H1 (cell line): Measurements from ENCODE around the gene ATP1A3. TPM values are rescaled to one million over a fixed set of nuclear protein-coding genes. Genes with fewer than 3 reads are reported as not detected.
A peak's percentile ranks its signal among the peaks of the same experiment; 100 is the strongest.

Source experiments
- CTCF ChIA-PET: fragments of 300-600 bp; sonication (Branson Sonifier 250); formaldehyde crosslinking; loops from one replicate; lab custom pipeline; 2021; ENCODE audit not compliant: partially characterized antibody; lab: Charles Lee
- POLR2A ChIA-PET: fragments of 300-600 bp; sonication (Branson Sonifier 250); formaldehyde crosslinking; loops from one replicate; lab custom pipeline; 2021; ENCODE audit warnings: inconsistent platforms; ENCODE audit not compliant: partially characterized antibody; lab: Charles Lee
- DNase-seq, 2 experiments: peaks; one replicate each; pipeline versions ENCODE4 v3.0.0 to v3.0.0-alpha.2; 2010 to 2022; ENCODE audit warnings: low spot score in 2 of 2, low read depth in 1 of 2, mixed read lengths in 1 of 2
- FAIRE-seq: peaks from 2 replicates; lab custom pipeline; 2011; peaks lifted over from hg19 to GRCh38; lab: Jason Lieb, UNC
- H2AFZ ChIP-seq: 2 replicates; pipeline ENCODE4 v1.8.1; 2012; ENCODE audit warnings: low read length, inconsistent platforms
- H2AK5ac ChIP-seq: 2 replicates; pipeline ENCODE4 v1.6.1; 2013; ENCODE audit warnings: low read depth, low read length
- H2BK120ac ChIP-seq: replicated peaks from 2 replicates; pipeline ENCODE3; 2013; ENCODE audit warnings: low read depth, low read length, inconsistent platforms
- H2BK12ac ChIP-seq: 2 replicates; pipeline ENCODE4 v1.6.1; 2013; ENCODE audit warnings: low read depth, low read length
- H2BK15ac ChIP-seq: 2 replicates; pipeline ENCODE4 v1.6.1; 2013; ENCODE audit warnings: low read length
- H2BK20ac ChIP-seq: 2 replicates; pipeline ENCODE4 v1.6.1; 2013; ENCODE audit warnings: low read length
- H2BK5ac ChIP-seq: 2 replicates; pipeline ENCODE4 v1.6.1; 2013; ENCODE audit warnings: low read depth, low read length
- H3K14ac ChIP-seq: 2 replicates; pipeline ENCODE4 v1.6.1; 2013; ENCODE audit warnings: inconsistent platforms; ENCODE audit not compliant: insufficient read length
- H3K18ac ChIP-seq: 2 replicates; pipeline ENCODE4 v1.6.1; 2013; ENCODE audit warnings: low read length; ENCODE audit errors: extremely low read depth
- H3K23ac ChIP-seq: 2 replicates; pipeline ENCODE4 v1.6.1; 2013; ENCODE audit warnings: inconsistent platforms; ENCODE audit not compliant: insufficient read length
- H3K23me2 ChIP-seq: 2 replicates; pipeline ENCODE4 v1.6.1; 2013; ENCODE audit warnings: low read depth, low read length
- H3K27ac ChIP-seq: 2 replicates; pipeline ENCODE4 v1.6.1; 2011; ENCODE audit warnings: low read depth, low read length, inconsistent platforms
- H3K27me3 ChIP-seq, 4 experiments: replicated peaks in 1 of 4; 1 replicate in 1 of 4; 2 replicates in 3 of 4; pipeline versions ENCODE4 v1.6.1 to v1.8.1; 2011 to 2013; ENCODE audit warnings: low read length in 3 of 4, mild to moderate bottlenecking in 3 of 4, inconsistent platforms in 2 of 4, mixed read lengths in 2 of 4, moderate library complexity in 1 of 4; ENCODE audit not compliant: control insufficient read depth in 3 of 4, insufficient read depth in 3 of 4; ENCODE audit errors: extremely low read depth in 1 of 4
- H3K36me3 ChIP-seq, 4 experiments: 2 replicates each; pipeline versions ENCODE4 v1.6.1 to v1.8.1; 2011 to 2013; ENCODE audit warnings: mild to moderate bottlenecking in 4 of 4, low read length in 3 of 4, moderate library complexity in 2 of 4, control low read depth in 1 of 4, inconsistent platforms in 1 of 4; ENCODE audit not compliant: insufficient read depth in 4 of 4, control insufficient read depth in 2 of 4
- H3K4ac ChIP-seq: replicated peaks from 2 replicates; pipeline ENCODE3; 2013; ENCODE audit warnings: low read length, low read depth, mixed read lengths, inconsistent platforms; ENCODE audit not compliant: insufficient read length
- H3K4me1 ChIP-seq, 4 experiments: replicated peaks in 1 of 4; 1 replicate in 1 of 4; 2 replicates in 3 of 4; pipeline versions ENCODE4 v1.6.1 to v1.8.1; 2011 to 2013; ENCODE audit warnings: low read length in 3 of 4, inconsistent platforms in 2 of 4, mixed read lengths in 1 of 4; ENCODE audit not compliant: insufficient read depth in 4 of 4, control insufficient read depth in 3 of 4
- H3K4me2 ChIP-seq, 2 experiments: 2 replicates each; pipeline versions ENCODE4 v1.6.1 to v1.8.1; 2011 to 2013; ENCODE audit warnings: low read depth in 2 of 2, low read length in 2 of 2, control low read depth in 1 of 2, inconsistent platforms in 1 of 2, mild to moderate bottlenecking in 1 of 2; ENCODE audit not compliant: insufficient read depth in 1 of 2
- H3K4me3 ChIP-seq, 4 experiments: fragments of 200-600, 300-600 bp in 1 of 4; sonication (generic), shearing (Covaris generic), sonication (Bioruptor Twin) in 1 of 4; 2 replicates each; pipeline versions ENCODE4 v1.5.1 to v1.8.1; 2011 to 2016; ENCODE audit warnings: low read length in 4 of 4, low read depth in 3 of 4, control low read depth in 2 of 4, inconsistent platforms in 2 of 4, mild to moderate bottlenecking in 2 of 4, mixed read lengths in 1 of 4, moderate library complexity in 1 of 4; ENCODE audit not compliant: insufficient read depth in 2 of 4; ENCODE audit errors: extremely low read depth in 1 of 4
- H3K56ac ChIP-seq: replicated peaks from 2 replicates; pipeline ENCODE3; 2013; ENCODE audit warnings: low read depth, mild to moderate bottlenecking, mixed read lengths, low read length, inconsistent platforms; ENCODE audit not compliant: insufficient read length
- H3K79me1 ChIP-seq: 2 replicates; pipeline ENCODE4 v1.6.1; 2013; ENCODE audit warnings: low read depth, low read length, control low read depth
- H3K79me2 ChIP-seq, 2 experiments: 2 replicates each; pipeline versions ENCODE4 v1.6.1 to v1.8.1; 2012 to 2013; ENCODE audit warnings: low read length in 2 of 2, mild to moderate bottlenecking in 2 of 2, inconsistent platforms in 1 of 2; ENCODE audit not compliant: insufficient read depth in 2 of 2, control insufficient read depth in 1 of 2
- H3K9ac ChIP-seq, 4 experiments: replicated peaks in 1 of 4; 1 replicate in 1 of 4; 2 replicates in 3 of 4; pipeline versions ENCODE4 v1.6.1 to v1.8.1; 2011 to 2013; ENCODE audit warnings: low read depth in 3 of 4, low read length in 3 of 4, control low read depth in 2 of 4, mild to moderate bottlenecking in 2 of 4, moderate library complexity in 2 of 4, inconsistent platforms in 1 of 4; ENCODE audit errors: extremely low read depth in 1 of 4
- H3K9me3 ChIP-seq, 2 experiments: 2 replicates each; pipeline versions ENCODE4 v1.6.1 to v1.8.1; 2012 to 2013; ENCODE audit warnings: mild to moderate bottlenecking in 2 of 2, moderate library complexity in 2 of 2, control low read depth in 1 of 2, inconsistent platforms in 1 of 2, low read depth in 1 of 2, low read length in 1 of 2, mixed read lengths in 1 of 2; ENCODE audit not compliant: insufficient read depth in 2 of 2
- H4K20me1 ChIP-seq, 2 experiments: replicated peaks in 1 of 2; 2 replicates each; pipeline versions ENCODE3 to v1.8.1; 2011 to 2013; ENCODE audit warnings: inconsistent platforms in 2 of 2, low read length in 2 of 2, mild to moderate bottlenecking in 1 of 2; ENCODE audit not compliant: insufficient read depth in 2 of 2, control insufficient read depth in 1 of 2
- H4K5ac ChIP-seq: 2 replicates; pipeline ENCODE4 v1.6.1; 2013; ENCODE audit warnings: low read length, low read depth, mixed read lengths, inconsistent platforms; ENCODE audit not compliant: insufficient read length
- H4K8ac ChIP-seq: 2 replicates; pipeline ENCODE4 v1.8.0; 2013; ENCODE audit warnings: mild to moderate bottlenecking, moderate library complexity, low read length, inconsistent platforms; ENCODE audit not compliant: insufficient read depth; ENCODE audit errors: extremely low read depth
- H4K91ac ChIP-seq: replicated peaks from 2 replicates; pipeline ENCODE3; 2013; ENCODE audit warnings: low read length, mixed read lengths, inconsistent platforms; ENCODE audit not compliant: insufficient read length
- ASH2L ChIP-seq: fragments of 200-600, 300-600 bp; sonication (generic); IDR thresholded peaks from one replicate; pipeline ENCODE4 v1.7.1; 2017; ENCODE audit warnings: low read length
- EP300 ChIP-seq, 2 experiments: IDR thresholded peaks; 1 replicate in 1 of 2; 2 replicates in 1 of 2; pipeline ENCODE4 v1.6.1; 2011 to 2012; ENCODE audit warnings: low read depth in 2 of 2, low read length in 2 of 2, mild to moderate bottlenecking in 2 of 2, borderline replicate concordance in 1 of 2, inconsistent platforms in 1 of 2, moderate library complexity in 1 of 2
- RAD21 ChIP-seq, 2 experiments: IDR thresholded peaks in 1 of 2; conservative IDR thresholded peaks in 1 of 2; 2 replicates each; pipeline ENCODE4 v1.6.1; 2011; ENCODE audit warnings: low read depth in 2 of 2, low read length in 2 of 2, improper control_type of control experiment in 1 of 2, inconsistent platforms in 1 of 2, mild to moderate bottlenecking in 1 of 2, moderate library complexity in 1 of 2
- SIN3A ChIP-seq, 2 experiments: IDR thresholded peaks in 1 of 2; conservative IDR thresholded peaks in 1 of 2; 2 replicates each; pipeline ENCODE4 v1.6.1; 2011 to 2012; ENCODE audit warnings: low read length in 2 of 2, improper control_type of control experiment in 1 of 2, low read depth in 1 of 2, mild to moderate bottlenecking in 1 of 2
- SP4 ChIP-seq: IDR thresholded peaks from 2 replicates; pipeline ENCODE4 v1.6.1; 2012; ENCODE audit warnings: low read length, inconsistent platforms
- WGBS, 2 experiments: shearing (Covaris generic) in 1 of 2; methylation state at CpG; one replicate each; pipeline versions ENCODE4 v1.1.6 to v1.1.7; 2013 to 2015; ENCODE audit warnings: low lambda C conversion rate in 2 of 2, mixed read lengths in 2 of 2, inconsistent platforms in 1 of 2, low coverage in 1 of 2, missing lambda C conversion rate in 1 of 2; ENCODE audit not compliant: insufficient replicate concordance in 2 of 2, insufficient coverage in 1 of 2, insufficient read length in 1 of 2; ENCODE audit errors: extremely low coverage in 1 of 2, missing lambda C conversion rate in 1 of 2; 5-methylcytosine and 5-hydroxymethylcytosine counted together
- polyA plus RNA-seq, 7 experiments: library from polyadenylated mRNA; depleted of rRNA in 3 of 7; stranded (reverse) in 5 of 7; unstranded in 2 of 7; fragments of >200 nt in 5 of 7; fragments of 200-250 nt in 2 of 7; gene quantifications; 1 replicate in 5 of 7; 2 replicates in 1 of 7; 4 replicates in 1 of 7; pipeline versions ENCODE4 v1.2.1 to v1.2.3, GENCODE V29; 2011 to 2013; ENCODE audit warnings: missing spikeins in 2 of 7, mixed read lengths in 2 of 7
- total RNA-seq: library from RNA; stranded (reverse); fragmentation: NEBNext Ultra II Directional; extraction: Animal tissue kit (Norgen Biotek cat#: 25700); gene quantifications from 2 replicates; pipeline ENCODE4 v1.2.1, GENCODE V29; 2021
- TF ChIP-seq, protein P1 (sequence below), 3 experiments: IDR thresholded peaks; 1 replicate in 2 of 3; 2 replicates in 1 of 3; pipeline versions ENCODE4 v1.5.1 to v1.6.1; 2011; ENCODE audit warnings: low read length in 3 of 3, mild to moderate bottlenecking in 3 of 3, inconsistent platforms in 2 of 3, low read depth in 1 of 3, moderate library complexity in 1 of 3; ENCODE audit not compliant: insufficient read depth in 1 of 3; ENCODE audit errors: control extremely low read depth in 1 of 3

ATP1A3 gene
- total and polyA plus RNA-seq, 2 of the 8 experiments (the other 6 are each of a cell fraction or from before 2014, with no cell fraction given) = 11.1 to 41.2 TPM

GRCh38 chr19:41934849-41935374, 59.1 kb downstream of the ATP1A3 start:
- no peak overlapping the region for H2BK120ac ChIP-seq
- H3K9me3 ChIP-seq = no peaks in the 10 kb centered on the region
- H3K4me1 ChIP-seq = peaks cover 0 to 13% (median 8%) of the 10 kb centered on the region in 4 experiments; a peak in 6 of 7 replicates
- no peak overlapping the region for H3K9ac ChIP-seq
- no peak overlapping the region for H3K14ac ChIP-seq
- 0 out of 2 replicates have a peak overlapping the region, but pooled peaks have one; percentile 88 for H2BK15ac ChIP-seq
- H3K79me2 ChIP-seq = no peaks in the 10 kb centered on the region
- CTCF ChIA-PET = interaction anchor here (0.6 to 7.0 kb wide), 15 partner anchors 8 to 579 kb away, joined by 3 to 37 read pairs (median 5); no protein-coding TSS in a partner anchor
- H3K27ac ChIP-seq = no peak overlapping the region
- H3K18ac ChIP-seq = no peak overlapping the region
- H2BK12ac ChIP-seq = no peak overlapping the region
- no peaks in the 10 kb centered on the region; a peak in 1 of 8 replicates for H3K36me3 ChIP-seq
- peaks cover 3 to 24% of the 10 kb centered on the region in 2 experiments for H4K20me1 ChIP-seq
- no peak overlapping the region for H4K91ac ChIP-seq
- H3K79me1 ChIP-seq = no peaks in the 10 kb centered on the region
- FAIRE-seq = peak; percentile 7
- no peak overlapping the region for H3K23ac ChIP-seq
- H3K4me3 ChIP-seq = no peak overlapping the region
- 32% methylated on average over 7 of the region's 7 CpGs; no CpG with 5 or more reads in 1 of the 2 experiments for WGBS, 2 experiments
- no peak overlapping the region for H4K8ac ChIP-seq
- H3K4ac ChIP-seq = no peak overlapping the region
- H2BK5ac ChIP-seq = no peak overlapping the region
- peak; percentile 62 to 97 for DNase-seq
- TF ChIP-seq SP4 (no peak), RAD21 (IDR thresholded peaks at IDR 0.05 in 1 of 2, conservative IDR thresholded peaks at IDR 0.05 in 1 of 2; ENCODE audit: low read depth in 2 of 2, low read length in 2 of 2) (peak; percentile 85 to 87), ASH2L (no peak), SIN3A (conservative IDR thresholded peaks at IDR 0.05 in 1 of 2, IDR thresholded peaks at IDR 0.05 in 1 of 2; ENCODE audit: low read depth in 1 of 2, low read length in 2 of 2) (peak; percentile 35 to 79; a peak in 1 of 4 replicates), EP300 (IDR thresholded peaks at IDR 0.05; ENCODE audit: borderline replicate concordance in 1 of 2, low read depth in 2 of 2, low read length in 2 of 2) (peak in 1 of 2 experiments; percentile 28; a peak in 1 of 3 replicates)
- TF ChIP-seq, protein P1, sequence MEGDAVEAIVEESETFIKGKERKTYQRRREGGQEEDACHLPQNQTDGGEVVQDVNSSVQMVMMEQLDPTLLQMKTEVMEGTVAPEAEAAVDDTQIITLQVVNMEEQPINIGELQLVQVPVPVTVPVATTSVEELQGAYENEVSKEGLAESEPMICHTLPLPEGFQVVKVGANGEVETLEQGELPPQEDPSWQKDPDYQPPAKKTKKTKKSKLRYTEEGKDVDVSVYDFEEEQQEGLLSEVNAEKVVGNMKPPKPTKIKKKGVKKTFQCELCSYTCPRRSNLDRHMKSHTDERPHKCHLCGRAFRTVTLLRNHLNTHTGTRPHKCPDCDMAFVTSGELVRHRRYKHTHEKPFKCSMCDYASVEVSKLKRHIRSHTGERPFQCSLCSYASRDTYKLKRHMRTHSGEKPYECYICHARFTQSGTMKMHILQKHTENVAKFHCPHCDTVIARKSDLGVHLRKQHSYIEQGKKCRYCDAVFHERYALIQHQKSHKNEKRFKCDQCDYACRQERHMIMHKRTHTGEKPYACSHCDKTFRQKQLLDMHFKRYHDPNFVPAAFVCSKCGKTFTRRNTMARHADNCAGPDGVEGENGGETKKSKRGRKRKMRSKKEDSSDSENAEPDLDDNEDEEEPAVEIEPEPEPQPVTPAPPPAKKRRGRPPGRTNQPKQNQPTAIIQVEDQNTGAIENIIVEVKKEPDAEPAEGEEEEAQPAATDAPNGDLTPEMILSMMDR (IDR thresholded peaks at IDR 0.05; ENCODE audit: control extremely low read depth in 1 of 3, insufficient read depth in 1 of 3, low read depth in 1 of 3, low read length in 3 of 3) = peak; percentile 90 to 96 (median 93)
- H3K27me3 ChIP-seq = peaks cover 37 to 82% (median 75%) of the 10 kb centered on the region in 4 experiments
- H3K4me2 ChIP-seq = no peak overlapping the region
- POLR2A ChIA-PET = interaction anchor here (0.8 to 9.6 kb wide), 2 partner anchors 37 to 63 kb away, joined by 4 to 71 read pairs; no protein-coding TSS in a partner anchor
- H4K5ac ChIP-seq = no peak overlapping the region
- H3K56ac ChIP-seq = no peak overlapping the region
- H2AFZ ChIP-seq = no peak overlapping the region
- no peak overlapping the region for H2AK5ac ChIP-seq
- H3K23me2 ChIP-seq = peaks cover 3% of the 10 kb centered on the region; the same call in 1 of the 2 replicates
- H2BK20ac ChIP-seq = no peak overlapping the region
